HL-60/S4 treated with retinoic acid at 250 ng/mL for 4 days and 3 days (cell line): ENCODE results near the gene CDC45.

ENCODE experiments used
- in situ Hi-C: fragments of 300-500 bp; cut with MboI; formaldehyde crosslinking; loops from 2 replicates; pipeline ENCODE4 v1.7.0; 2022; ENCODE audit warnings: low sequenced_read_pairs

The CDC45 gene

GRCh38 chr22:19510919-19511341, 31.2 kb downstream of the CDC45 start:
- in situ Hi-C loops, result no loop called here

- in situ Hi-C loops, result no loop called here
These were observed 34.1 kb downstream of the CDC45 start for GRCh38 chr22:19513823-19514222.

GRCh38 chr22:19514831-19515565, 35.3 kb downstream of the CDC45 start:
- in situ Hi-C loops, result no loop called here

- in situ Hi-C loops, result no loop called here
These were observed 36.1 kb downstream of the CDC45 start for GRCh38 chr22:19515654-19516377.

GRCh38 chr22:19516378-19517170, 36.9 kb downstream of the CDC45 start:
- in situ Hi-C loops, result no loop called here

- in situ Hi-C loops, result no loop called here
These were observed 37.4 kb downstream of the CDC45 start for GRCh38 chr22:19517171-19517500.

GRCh38 chr22:19517919-19518611, 38.3 kb downstream of the CDC45 start:
- in situ Hi-C loops, result no loop called here

GRCh38 chr22:19518635-19519034, 38.9 kb downstream of the CDC45 start:
- in situ Hi-C loops, result no loop called here

GRCh38 chr22:19519041-19519926, 39.6 kb downstream of the CDC45 start:
- in situ Hi-C loops, result no loop called here

GRCh38 chr22:19520007-19520406, 40.3 kb downstream of the CDC45 start:
- in situ Hi-C loops, result no loop called here

- in situ Hi-C loops, result no loop called here
These were observed 41.0 kb downstream of the CDC45 start for GRCh38 chr22:19520566-19521305.

- in situ Hi-C loops, result no loop called here
These were observed 42.6 kb downstream of the CDC45 start for GRCh38 chr22:19522190-19522880.

- in situ Hi-C loops, result no loop called here
These were observed 43.1 kb downstream of the CDC45 start for GRCh38 chr22:19522881-19523239.

- in situ Hi-C loops, result no loop called here
These were observed 43.8 kb downstream of the CDC45 start for GRCh38 chr22:19523240-19524169.

- in situ Hi-C loops, result no loop called here
These were observed 44.7 kb downstream of the CDC45 start, which contains the start of gene CLDN5 for GRCh38 chr22:19524170-19525115. CLDN5 (minus strand) TSS chr22:19524410; CDS start chr22:19524255, 155 bp downstream.

GRCh38 chr22:19525116-19525660, 45.5 kb downstream of the CDC45 start:
- in situ Hi-C loops, result no loop called here
